HepG2 (cell line): Measurements from ENCODE around the gene GLIS1. TPM values are rescaled to one million over a fixed set of nuclear protein-coding genes. Genes with fewer than 3 reads are reported as not detected.

Experiments used
- ATAC-seq: fragments of 200-7000 bp; cut with Tn5 transposase; 3 replicates; pipeline ENCODE4 v1.9.1; 2020; ENCODE audit warnings: mild to moderate bottlenecking, moderate library complexity
- BruUV-seq: library from RNA; stranded (reverse); fragments of 400-500 nt; replicated peaks from 2 replicates; lab custom pipeline; 2021; lab: Mats Ljungman, UMichigan
- CTCF ChIA-PET: fragments of 300-600 bp; formaldehyde crosslinking; extraction: SDS; loops from one replicate; lab custom pipeline; 2021; ENCODE audit warnings: low total read pairs, inconsistent platforms, low intra/inter-chr PET ratio; lab: Yijun Ruan, JAX
- POLR2A ChIA-PET: fragments of 350-600 bp; sonication (Branson Sonifier 250); formaldehyde crosslinking; loops from one replicate; lab custom pipeline; 2020; ENCODE audit warnings: antibody characterized with exemption, inconsistent platforms; lab: Yijun Ruan, JAX
- DNase-seq: peaks from one replicate; pipeline ENCODE4 v3.0.0-alpha.2; 2015; ENCODE audit warnings: low spot score
- FAIRE-seq: peaks from 3 replicates; lab custom pipeline; 2011; peaks lifted over from hg19 to GRCh38; lab: Jason Lieb, UNC
- H2AFZ ChIP-seq: one replicate; pipeline ENCODE4 v1.6.1; 2011; ENCODE audit warnings: low read length, inconsistent platforms
- H3K27ac ChIP-seq: fragments of 300-600 bp; 3 replicates; pipeline ENCODE4 v1.8.0; 2011; ENCODE audit warnings: mixed run types, mild to moderate bottlenecking, mixed read lengths, low read length, inconsistent platforms; ENCODE audit not compliant: insufficient read depth; ENCODE audit errors: extremely low read length
- H3K27me3 ChIP-seq, 2 experiments: fragments of 200-600 bp in 1 of 2; 2 replicates in 1 of 2; 3 replicates in 1 of 2; pipeline versions ENCODE4 v1.6.0 to v1.8.0; 2011; ENCODE audit warnings: low read length in 2 of 2, mild to moderate bottlenecking in 2 of 2, moderate library complexity in 2 of 2, inconsistent platforms in 1 of 2; ENCODE audit not compliant: insufficient read depth in 2 of 2, control insufficient read depth in 1 of 2
- H3K36me3 ChIP-seq, 2 experiments: fragments of 200-600 bp in 1 of 2; replicated peaks in 1 of 2; 2 replicates in 1 of 2; 3 replicates in 1 of 2; pipeline versions ENCODE4 v1.5.1 to v1.8.0; 2011; ENCODE audit warnings: low read length in 2 of 2, inconsistent platforms in 1 of 2; ENCODE audit not compliant: insufficient read depth in 2 of 2, control insufficient read depth in 1 of 2
- H3K4me1 ChIP-seq: 2 replicates; pipeline ENCODE4 v1.5.1; 2012; ENCODE audit warnings: low read length, inconsistent platforms; ENCODE audit not compliant: insufficient read depth
- H3K4me2 ChIP-seq: 2 replicates; pipeline ENCODE4 v1.6.0; 2011; ENCODE audit warnings: low read depth, low read length, inconsistent platforms
- H3K4me3 ChIP-seq, 3 experiments: fragments of 200-600 bp in 1 of 3; sonication (generic), shearing (Covaris generic) in 1 of 3; replicated peaks in 1 of 3; 2 replicates each; pipeline ENCODE4 v1.5.1; 2011 to 2016; ENCODE audit warnings: low read length in 3 of 3, inconsistent platforms in 2 of 3, low read depth in 2 of 3, mild to moderate bottlenecking in 2 of 3, control low read depth in 1 of 3, mixed read lengths in 1 of 3; ENCODE audit not compliant: insufficient read depth in 1 of 3
- H3K79me2 ChIP-seq: one replicate; pipeline ENCODE4 v1.6.1; 2011; ENCODE audit warnings: low read length, inconsistent platforms; ENCODE audit not compliant: insufficient read depth
- H3K9ac ChIP-seq: 2 replicates; pipeline ENCODE4 v1.6.0; 2011; ENCODE audit warnings: mild to moderate bottlenecking, low read depth, low read length, inconsistent platforms; ENCODE audit not compliant: insufficient read depth
- H3K9me3 ChIP-seq: 2 replicates; pipeline ENCODE4 v1.5.1; 2012; ENCODE audit warnings: mild to moderate bottlenecking, low read length
- H4K20me1 ChIP-seq: 2 replicates; pipeline ENCODE4 v1.6.0; 2011; ENCODE audit warnings: inconsistent platforms, mild to moderate bottlenecking, low read length, moderate library complexity; ENCODE audit not compliant: insufficient read depth
- ELF3 ChIP-seq: IDR thresholded peaks from 2 replicates; pipeline ENCODE4 v1.6.1; 2016; ENCODE audit warnings: missing genetic modification reagents, missing compliant biosample characterization
- HNF4G ChIP-seq, 2 experiments: sonication (generic) in 1 of 2; formaldehyde crosslinking in 1 of 2; IDR thresholded peaks; 2 replicates each; pipeline versions ENCODE4 v1.4.0 to v1.6.1; 2011 to 2020; ENCODE audit warnings: borderline replicate concordance in 2 of 2, low read depth in 2 of 2, mild to moderate bottlenecking in 2 of 2, low read length in 1 of 2, missing genetic modification reagents in 1 of 2, moderate library complexity in 1 of 2
- KAT7 ChIP-seq: IDR thresholded peaks from 2 replicates; pipeline ENCODE4 v1.6.1; 2018; ENCODE audit warnings: borderline replicate concordance, missing compliant biosample characterization
- MTA1 ChIP-seq: sonication (generic); formaldehyde crosslinking; IDR thresholded peaks from 2 replicates; pipeline ENCODE4 v1.4.0; 2020; ENCODE audit warnings: missing genetic modification reagents, mild to moderate bottlenecking, borderline replicate concordance
- TBX2 ChIP-seq: sonication (generic); formaldehyde crosslinking; IDR thresholded peaks from 2 replicates; pipeline ENCODE4 v1.5.0; 2020; ENCODE audit warnings: missing genetic modification reagents, mild to moderate bottlenecking, borderline replicate concordance
- ZFP1 ChIP-seq: IDR thresholded peaks from 2 replicates; pipeline ENCODE4 v1.6.1; 2016
- ZNF121 ChIP-seq: sonication (generic); formaldehyde crosslinking; IDR thresholded peaks from 2 replicates; pipeline ENCODE4 v1.5.0; 2020; ENCODE audit warnings: mild to moderate bottlenecking, missing genetic modification reagents
- ZNF468 ChIP-seq: sonication (generic); formaldehyde crosslinking; IDR thresholded peaks from 2 replicates; pipeline ENCODE4 v1.8.0; 2022; ENCODE audit warnings: mild to moderate bottlenecking, moderate library complexity, missing genetic modification reagents
- ZNF616 ChIP-seq: sonication (generic); formaldehyde crosslinking; IDR thresholded peaks from 2 replicates; pipeline ENCODE4 v1.5.0; 2020; ENCODE audit warnings: low read depth, mild to moderate bottlenecking, missing genetic modification reagents
- WGBS: methylation state at CpG from one replicate; pipeline ENCODE4 v1.1.6; 2017; ENCODE audit warnings: low lambda C conversion rate; 5-methylcytosine and 5-hydroxymethylcytosine counted together
- in situ Hi-C: cut with HindIII; loops from 2 replicates; pipeline ENCODE4 v1.10.0; 2017; ENCODE audit warnings: low pct_unique_long_range_greater_than_20kb; ENCODE audit not compliant: extremely low pct_ligation_motif_present
- intact Hi-C: fragments of 100-400 bp; cut with micrococcal nuclease; formaldehyde crosslinking; loops from one replicate; pipeline ENCODE4 v1.10.0; 2022; ENCODE audit not compliant: unreplicated experiment
- polyA plus RNA-seq, 8 experiments: library from polyadenylated mRNA; depleted of rRNA in 3 of 8; stranded (reverse) in 7 of 8; unstranded in 1 of 8; fragments of >200 nt; fragmentation: Illumina TruSeq in 4 of 8; extraction: Trizol in 4 of 8; gene quantifications; 2 replicates each; pipeline versions ENCODE4 v1.2.1 to v1.2.3, GENCODE V29; 2011 to 2016; ENCODE audit warnings: low read depth in 4 of 8, missing spikeins in 1 of 8, mixed read lengths in 1 of 8; ENCODE audit not compliant: insufficient read depth in 1 of 8
- total RNA-seq, 5 experiments: library from RNA; depleted of rRNA; stranded (reverse); fragments of >200 nt; fragmentation: Illumina TruSeq; extraction: Trizol; gene quantifications; 2 replicates each; pipeline ENCODE4 v1.2.3, GENCODE V29; 2016; ENCODE audit warnings: low read depth in 1 of 5
- TF ChIP-seq, protein P1 (sequence below): sonication (generic); formaldehyde crosslinking; IDR thresholded peaks from 2 replicates; pipeline ENCODE4 v1.8.1; 2023; ENCODE audit warnings: mild to moderate bottlenecking, missing genetic modification reagents
- TF ChIP-seq, protein P2 (sequence below): sonication (generic); formaldehyde crosslinking; IDR thresholded peaks from 2 replicates; pipeline ENCODE4 v1.5.1; 2020; ENCODE audit warnings: mild to moderate bottlenecking, moderate library complexity, missing genetic modification reagents
- TF ChIP-seq, protein P3 (sequence below): sonication (generic); formaldehyde crosslinking; IDR thresholded peaks from 2 replicates; pipeline ENCODE4 v1.4.0; 2020; ENCODE audit warnings: missing genetic modification reagents

GLIS1 gene
- total and polyA plus RNA-seq, 2 of the 13 experiments (the other 11 are each of a cell fraction or from before 2014, with no cell fraction given), result 0.03 TPM; not detected in 1

DNA sequence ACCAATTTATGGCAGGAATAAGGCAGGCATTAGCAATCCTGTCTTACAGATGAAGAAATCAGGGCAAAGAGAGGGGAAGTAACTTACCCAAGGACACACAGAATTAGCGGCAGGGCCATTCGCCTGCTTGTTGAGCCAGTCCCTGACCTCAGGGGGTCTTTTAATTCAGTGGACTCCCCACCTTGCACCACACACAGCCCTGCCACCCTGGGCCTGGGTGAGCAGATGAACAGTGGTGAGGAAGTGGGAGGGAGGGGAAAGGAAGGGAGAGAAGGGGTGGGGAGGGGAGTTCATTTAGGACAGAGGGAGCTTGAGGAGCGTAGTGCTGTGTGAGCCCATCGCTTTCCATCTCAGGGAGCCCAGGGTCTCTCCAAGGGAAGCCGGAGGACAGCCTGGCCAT lies 34.7 kb downstream of the GLIS1 start (continued):
- TF ChIP-seq, protein P1, sequence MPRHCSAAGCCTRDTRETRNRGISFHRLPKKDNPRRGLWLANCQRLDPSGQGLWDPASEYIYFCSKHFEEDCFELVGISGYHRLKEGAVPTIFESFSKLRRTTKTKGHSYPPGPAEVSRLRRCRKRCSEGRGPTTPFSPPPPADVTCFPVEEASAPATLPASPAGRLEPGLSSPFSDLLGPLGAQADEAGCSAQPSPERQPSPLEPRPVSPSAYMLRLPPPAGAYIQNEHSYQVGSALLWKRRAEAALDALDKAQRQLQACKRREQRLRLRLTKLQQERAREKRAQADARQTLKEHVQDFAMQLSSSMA (CRISPR knock-in tag), result no peak
- no peak for TF ChIP-seq ZNF468 (CRISPR knock-in tag)
- TF ChIP-seq TBX2 (CRISPR knock-in tag), result no peak
- TF ChIP-seq, protein P2, sequence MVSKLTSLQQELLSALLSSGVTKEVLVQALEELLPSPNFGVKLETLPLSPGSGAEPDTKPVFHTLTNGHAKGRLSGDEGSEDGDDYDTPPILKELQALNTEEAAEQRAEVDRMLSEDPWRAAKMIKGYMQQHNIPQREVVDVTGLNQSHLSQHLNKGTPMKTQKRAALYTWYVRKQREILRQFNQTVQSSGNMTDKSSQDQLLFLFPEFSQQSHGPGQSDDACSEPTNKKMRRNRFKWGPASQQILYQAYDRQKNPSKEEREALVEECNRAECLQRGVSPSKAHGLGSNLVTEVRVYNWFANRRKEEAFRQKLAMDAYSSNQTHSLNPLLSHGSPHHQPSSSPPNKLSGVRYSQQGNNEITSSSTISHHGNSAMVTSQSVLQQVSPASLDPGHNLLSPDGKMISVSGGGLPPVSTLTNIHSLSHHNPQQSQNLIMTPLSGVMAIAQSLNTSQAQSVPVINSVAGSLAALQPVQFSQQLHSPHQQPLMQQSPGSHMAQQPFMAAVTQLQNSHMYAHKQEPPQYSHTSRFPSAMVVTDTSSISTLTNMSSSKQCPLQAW (CRISPR knock-in tag), result no peak
- TF ChIP-seq ZFP1, result no peak
- no peak for TF ChIP-seq HNF4G (IDR thresholded peaks at IDR 0.05; ENCODE audit: borderline replicate concordance, low read depth, low read length)
- no peak for TF ChIP-seq HNF4G (CRISPR knock-in tag; IDR thresholded peaks at IDR 0.05; ENCODE audit: borderline replicate concordance, low read depth)
- TF ChIP-seq ZNF616 (CRISPR knock-in tag), result no peak

DNA sequence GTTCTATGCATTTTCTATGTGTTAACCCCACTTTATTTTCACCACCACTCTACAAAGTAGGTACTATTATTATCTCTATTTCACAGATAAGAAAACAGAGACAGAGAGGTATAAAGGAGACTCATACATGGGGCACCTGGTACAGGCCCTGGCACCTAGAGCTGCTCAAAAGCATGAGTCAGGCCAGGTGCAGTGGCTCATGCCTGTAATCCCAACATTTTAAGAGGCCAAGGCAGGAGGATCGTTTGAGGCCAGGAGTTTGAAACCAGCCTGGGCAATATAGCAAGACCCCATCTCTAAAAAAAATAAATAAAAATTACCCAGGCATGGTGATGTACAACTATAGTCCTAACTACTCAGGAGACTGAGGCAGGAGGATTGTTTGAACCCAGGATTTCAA lies 35.8 kb downstream of the GLIS1 start:
- DNase-seq (no peak), FAIRE-seq (no peak), ATAC-seq (no peak)
- Histone ChIP-seq H4K20me1 (no peaks in the 10 kb centered on the region), H3K4me3 (no peak overlapping the region), H3K4me1 (no peaks in the 10 kb centered on the region), H3K9ac (no peak overlapping the region), H3K4me2 (no peak overlapping the region), H3K27me3 (peaks cover 2 to 21% of the 10 kb centered on the region in 2 experiments; a peak in 2 of 5 replicates), H2AFZ (no peak overlapping the region), H3K27ac (no peak overlapping the region), H3K9me3 (no peaks in the 10 kb centered on the region), H3K79me2 (no peaks in the 10 kb centered on the region), H3K36me3 (no peaks in the 10 kb centered on the region)
- TF ChIP-seq ELF3 (CRISPR knock-in tag) (no peak), KAT7 (CRISPR knock-in tag) (no peak), MTA1 (CRISPR knock-in tag) (no peak), ZNF121 (CRISPR knock-in tag) (0 out of 2 replicates have a peak, but pooled peaks have one; percentile 11)
- TF ChIP-seq, protein P3, sequence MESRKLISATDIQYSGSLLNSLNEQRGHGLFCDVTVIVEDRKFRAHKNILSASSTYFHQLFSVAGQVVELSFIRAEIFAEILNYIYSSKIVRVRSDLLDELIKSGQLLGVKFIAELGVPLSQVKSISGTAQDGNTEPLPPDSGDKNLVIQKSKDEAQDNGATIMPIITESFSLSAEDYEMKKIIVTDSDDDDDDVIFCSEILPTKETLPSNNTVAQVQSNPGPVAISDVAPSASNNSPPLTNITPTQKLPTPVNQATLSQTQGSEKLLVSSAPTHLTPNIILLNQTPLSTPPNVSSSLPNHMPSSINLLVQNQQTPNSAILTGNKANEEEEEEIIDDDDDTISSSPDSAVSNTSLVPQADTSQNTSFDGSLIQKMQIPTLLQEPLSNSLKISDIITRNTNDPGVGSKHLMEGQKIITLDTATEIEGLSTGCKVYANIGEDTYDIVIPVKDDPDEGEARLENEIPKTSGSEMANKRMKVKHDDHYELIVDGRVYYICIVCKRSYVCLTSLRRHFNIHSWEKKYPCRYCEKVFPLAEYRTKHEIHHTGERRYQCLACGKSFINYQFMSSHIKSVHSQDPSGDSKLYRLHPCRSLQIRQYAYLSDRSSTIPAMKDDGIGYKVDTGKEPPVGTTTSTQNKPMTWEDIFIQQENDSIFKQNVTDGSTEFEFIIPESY (CRISPR knock-in tag), result no peak
- ChIA-PET POLR2A (no interaction called here), CTCF (no interaction called here)
- intact Hi-C loops (no loop called here), in situ Hi-C loops (no loop called here)
- BruUV-seq, result no TSS peak
- WGBS, result 0% methylated on average over 1 of the region's 1 CpG
